Gastroesophageal sphincter (tissue), 4 donors: ENCODE results near the gene IGSF23. TPM values are rescaled to one million over a fixed set of nuclear protein-coding genes. Genes with fewer than 3 reads are reported as not detected.

Experiments used
- ATAC-seq: fragments of 150-250 bp; one replicate; pipeline ENCODE4 v1.9.1; 2016; ENCODE audit warnings: mild to moderate bottlenecking, moderate library complexity
- H3K27ac ChIP-seq, 4 donors: fragments of 200-600 bp; sonication (generic) in 3 of 4; 1 replicate in 3 of 4; 2 replicates in 1 of 4; pipeline ENCODE4 v1.5.1; 2016 to 2019
- H3K27me3 ChIP-seq: fragments of 200-600 bp; sonication (generic); one replicate; pipeline ENCODE4 v1.5.1; 2019
- H3K36me3 ChIP-seq, 2 donors: fragments of 200-600 bp; sonication (generic); one replicate each; pipeline ENCODE4 v1.5.1; 2019; ENCODE audit warnings: control low read depth in 1 of 2
- H3K4me1 ChIP-seq, 3 donors: fragments of 200-600 bp; sonication (generic); 1 replicate in 2 of 3; 2 replicates in 1 of 3; pipeline ENCODE4 v1.5.1; 2016 to 2019; ENCODE audit warnings: control low read depth in 2 of 3
- H3K4me3 ChIP-seq, 2 donors: fragments of 200-600 bp; sonication (generic); one replicate each; pipeline ENCODE4 v1.5.1; 2019; ENCODE audit warnings: mild to moderate bottlenecking in 1 of 2, moderate library complexity in 1 of 2
- H3K9me3 ChIP-seq, 3 donors: fragments of 200-600 bp; sonication (generic); one replicate each; pipeline ENCODE4 v1.5.1; 2017 to 2019; ENCODE audit warnings: control low read depth in 2 of 3
- CTCF ChIP-seq, 4 experiments: fragments of 200-600 bp in 2 of 4; fragments of 450-650 bp in 2 of 4; sonication (generic) in 1 of 4; IDR thresholded peaks; one replicate each; pipeline ENCODE4 v1.5.1; 2017 to 2019; ENCODE audit warnings: antibody characterized with exemption in 4 of 4, mild to moderate bottlenecking in 2 of 4, moderate library complexity in 2 of 4
- EP300 ChIP-seq: sonication (generic); formaldehyde crosslinking; IDR thresholded peaks from one replicate; pipeline ENCODE4 v1.6.1; 2017; ENCODE audit warnings: antibody characterized with exemption, mild to moderate bottlenecking
- POLR2A ChIP-seq, 2 donors: fragments of 450-650 bp; IDR thresholded peaks; one replicate each; pipeline ENCODE4 v1.6.1; 2017; ENCODE audit warnings: antibody characterized with exemption in 2 of 2, mild to moderate bottlenecking in 2 of 2, moderate library complexity in 1 of 2
- POLR2AphosphoS5 ChIP-seq: sonication (generic); formaldehyde crosslinking; IDR thresholded peaks from one replicate; pipeline ENCODE4 v1.6.1; 2017; ENCODE audit warnings: antibody characterized with exemption
- WGBS, 2 donors: methylation state at CpG; one replicate each; pipeline ENCODE4 v1.1.5; 2018; ENCODE audit warnings: low coverage in 1 of 2; 5-methylcytosine and 5-hydroxymethylcytosine counted together
- total RNA-seq, 4 donors: library from RNA; depleted of rRNA; stranded (reverse); fragments of >200 nt; gene quantifications; one replicate each; pipeline ENCODE4 v1.1.0, GENCODE V29; 2016

Gene IGSF23
- total RNA-seq, 4 donors from 2014 or later: not detected

- WGBS, 2 donors: 57 to 67% methylated on average over 1 of the region's 2 CpGs
- Histone ChIP-seq H3K27me3 (peaks cover 16% of the 10 kb centered on the region), H3K4me3 (no peak overlapping the region), H3K27ac (no peak overlapping the region), H3K9me3 (no peaks in the 10 kb centered on the region), H3K36me3 (no peaks in the 10 kb centered on the region), H3K4me1 (no peaks in the 10 kb centered on the region)
- TF ChIP-seq EP300 (no peak), POLR2AphosphoS5 (no peak)
- ATAC-seq: no peak
These were observed 1.5 kb upstream of the IGSF23 start for GRCh38 chr19:44611812-44612295.

GRCh38 chr19:44614313-44614712, 950 bp downstream of the IGSF23 start:
- TF ChIP-seq CTCF (IDR thresholded peaks at IDR 0.05) (no peak), EP300 (no peak), POLR2A (IDR thresholded peaks at IDR 0.05) (no peak)

GRCh38 chr19:44615863-44616247, 2.5 kb downstream of the IGSF23 start:
- Histone ChIP-seq H3K9me3 (no peaks in the 10 kb centered on the region), H3K27me3 (peaks cover 8% of the 10 kb centered on the region), H3K4me3 (no peak overlapping the region), H3K36me3 (no peaks in the 10 kb centered on the region), H3K27ac (no peak overlapping the region), H3K4me1 (no peaks in the 10 kb centered on the region)
- ATAC-seq: no peak
- TF ChIP-seq POLR2A (IDR thresholded peaks at IDR 0.05) (no peak), EP300 (no peak)
- 47 to 60% methylated on average over 3 to 4 of the region's 5 CpGs for WGBS, 2 donors

More at GRCh38 chr19:44614313-44614712, 950 bp downstream of the IGSF23 start:
- H3K36me3 ChIP-seq: no peaks in the 10 kb centered on the region
- no peak for ATAC-seq
- 87 to 94% methylated on average over 8 to 9 of the region's 10 CpGs for WGBS, 2 donors
- H3K4me3 ChIP-seq: no peak overlapping the region
- H3K9me3 ChIP-seq: no peaks in the 10 kb centered on the region
- peaks cover 8% of the 10 kb centered on the region for H3K27me3 ChIP-seq
- H3K27ac ChIP-seq: no peak overlapping the region
- no peaks in the 10 kb centered on the region for H3K4me1 ChIP-seq

GRCh38 chr19:44617110-44617880, 3.9 kb downstream of the IGSF23 start:
- no peak for TF ChIP-seq POLR2A (IDR thresholded peaks at IDR 0.05)
- Histone ChIP-seq H3K27ac (no peak overlapping the region), H3K4me3 (no peak overlapping the region), H3K36me3 (no peaks in the 10 kb centered on the region), H3K9me3 (no peaks in the 10 kb centered on the region), H3K27me3 (peaks cover 8% of the 10 kb centered on the region), H3K4me1 (no peaks in the 10 kb centered on the region)
- no peak for ATAC-seq
- 65 to 91% methylated on average over 4 to 5 of the region's 8 CpGs for WGBS, 2 donors

- no peaks in the 10 kb centered on the region for H3K36me3 ChIP-seq
- H3K4me3 ChIP-seq: no peak overlapping the region
- H3K27me3 ChIP-seq: peaks cover 2% of the 10 kb centered on the region
- WGBS, 2 donors: 83 to 84% methylated on average over 4 to 7 of the region's 7 CpGs
- H3K9me3 ChIP-seq: no peaks in the 10 kb centered on the region
- H3K4me1 ChIP-seq: no peaks in the 10 kb centered on the region
- TF ChIP-seq EP300 (no peak), POLR2AphosphoS5 (no peak), CTCF (IDR thresholded peaks at IDR 0.05) (no peak), POLR2A (IDR thresholded peaks at IDR 0.05) (no peak)
- H3K27ac ChIP-seq: no peak overlapping the region
- ATAC-seq: no peak
These were observed 5.4 kb downstream of the IGSF23 start for GRCh38 chr19:44618640-44619357.

- H3K27ac ChIP-seq: no peak overlapping the region
- TF ChIP-seq POLR2A (IDR thresholded peaks at IDR 0.05) (no peak), CTCF (IDR thresholded peaks at IDR 0.05) (no peak), POLR2AphosphoS5 (no peak), EP300 (no peak)
- WGBS, 2 donors: 82% methylated on average over 2 to 3 of the region's 5 CpGs
- no peaks in the 10 kb centered on the region for H3K36me3 ChIP-seq
- H3K9me3 ChIP-seq: no peaks in the 10 kb centered on the region
- peaks cover 0 to 4% (median 0%) of the 10 kb centered on the region in 3 donors for H3K4me1 ChIP-seq
- H3K4me3 ChIP-seq: no peak overlapping the region
- ATAC-seq: no peak
- H3K27me3 ChIP-seq: no peaks in the 10 kb centered on the region
These were observed 7.3 kb downstream of the IGSF23 start for GRCh38 chr19:44620667-44621066.
